Lung (tissue), 12 donors: Measurements from ENCODE around the gene DPY19L1. TPM values are rescaled to one million over a fixed set of nuclear protein-coding genes. Genes with fewer than 3 reads are reported as not detected.
"Not testable (repeated sequence)": the region's sequence is repeated elsewhere in the genome, so short reads cannot be mapped to it uniquely, and the experiment has no call there.

Experiments used
- ATAC-seq: fragments of 200-7000 bp; cut with Tn5 transposase; one replicate; pipeline ENCODE4 v1.9.1; 2020; ENCODE audit warnings: moderate number of reproducible peaks; ENCODE audit not compliant: insufficient read depth, low FRiP score
- DNase-seq, 3 donors: peaks; one replicate each; pipeline ENCODE4 v3.0.0-alpha.2; 2013 to 2017
- H3K27ac ChIP-seq, 2 donors: one replicate each; pipeline ENCODE4 v1.5.1; 2013; ENCODE audit warnings: mild to moderate bottlenecking in 2 of 2, moderate library complexity in 2 of 2, control low read depth in 1 of 2, inconsistent platforms in 1 of 2, low read depth in 1 of 2, low read length in 1 of 2
- H3K27me3 ChIP-seq, 3 donors: one replicate each; pipeline ENCODE4 v1.5.1; 2013; ENCODE audit warnings: low read length in 2 of 3; ENCODE audit not compliant: control insufficient read depth in 3 of 3, insufficient read depth in 3 of 3
- H3K36me3 ChIP-seq, 4 donors: one replicate each; pipeline ENCODE4 v1.5.1; 2013; ENCODE audit warnings: low read length in 4 of 4, mild to moderate bottlenecking in 1 of 4, moderate library complexity in 1 of 4; ENCODE audit not compliant: control insufficient read depth in 4 of 4, insufficient read depth in 4 of 4
- H3K4me1 ChIP-seq, 5 donors: one replicate each; pipeline ENCODE4 v1.5.1; 2013; ENCODE audit warnings: low read length in 5 of 5, mild to moderate bottlenecking in 2 of 5, moderate library complexity in 1 of 5; ENCODE audit not compliant: control insufficient read depth in 5 of 5, insufficient read depth in 5 of 5
- H3K4me3 ChIP-seq: one replicate; pipeline ENCODE4 v1.5.1; 2013; ENCODE audit warnings: mild to moderate bottlenecking, control low read depth, moderate library complexity
- H3K9ac ChIP-seq, 2 donors: one replicate each; pipeline ENCODE4 v1.5.1; 2013; ENCODE audit warnings: low read length in 2 of 2, control low read depth in 1 of 2; ENCODE audit not compliant: insufficient read depth in 1 of 2
- H3K9me3 ChIP-seq, 4 donors: one replicate each; pipeline ENCODE4 v1.5.1; 2013; ENCODE audit warnings: low read length in 3 of 4, mild to moderate bottlenecking in 1 of 4, moderate library complexity in 1 of 4; ENCODE audit not compliant: control insufficient read depth in 4 of 4, insufficient read depth in 3 of 4
- WGBS, 2 donors: extraction: QIAGEN DNeasy Blood & Tissue Kit; methylation state at CpG; one replicate each; pipeline ENCODE4 v1.1.7; 2013; 5-methylcytosine and 5-hydroxymethylcytosine counted together
- polyA plus RNA-seq, 2 donors: library from polyadenylated mRNA; stranded (reverse); fragments of 200-250 nt; gene quantifications; one replicate each; pipeline ENCODE4 v1.2.1, GENCODE V29; 2013
- total RNA-seq, 2 donors: library from RNA; depleted of rRNA in 1 of 2; stranded (reverse); fragments of >200 nt in 1 of 2; gene quantifications; one replicate each; pipeline ENCODE4 v1.2.1, GENCODE V29; 2014 to 2021
- TF ChIP-seq, protein P1 (sequence below): IDR thresholded peaks from 2 replicates; pipeline ENCODE4 v1.5.1; 2012; ENCODE audit warnings: mild to moderate bottlenecking; ENCODE audit errors: control extremely low read depth, extremely low read depth
- donor health status: control.
- donor health status: control.
- donor health status: Bipolar disorder and iron deficiency.
- donor health status: healthy.
- donor health status: DM: yes; HTN: yes; CAD: no.

Gene DPY19L1
- total and polyA plus RNA-seq, 4 donors: 10.4 to 83.3 (median 32.7) TPM

GRCh38 chr7:34931739-34932138, 105.5 kb downstream of the DPY19L1 start:
- peaks cover 0 to 5% (median 0%) of the 10 kb centered on the region in 4 donors for H3K36me3 ChIP-seq
- TF ChIP-seq, protein P1, sequence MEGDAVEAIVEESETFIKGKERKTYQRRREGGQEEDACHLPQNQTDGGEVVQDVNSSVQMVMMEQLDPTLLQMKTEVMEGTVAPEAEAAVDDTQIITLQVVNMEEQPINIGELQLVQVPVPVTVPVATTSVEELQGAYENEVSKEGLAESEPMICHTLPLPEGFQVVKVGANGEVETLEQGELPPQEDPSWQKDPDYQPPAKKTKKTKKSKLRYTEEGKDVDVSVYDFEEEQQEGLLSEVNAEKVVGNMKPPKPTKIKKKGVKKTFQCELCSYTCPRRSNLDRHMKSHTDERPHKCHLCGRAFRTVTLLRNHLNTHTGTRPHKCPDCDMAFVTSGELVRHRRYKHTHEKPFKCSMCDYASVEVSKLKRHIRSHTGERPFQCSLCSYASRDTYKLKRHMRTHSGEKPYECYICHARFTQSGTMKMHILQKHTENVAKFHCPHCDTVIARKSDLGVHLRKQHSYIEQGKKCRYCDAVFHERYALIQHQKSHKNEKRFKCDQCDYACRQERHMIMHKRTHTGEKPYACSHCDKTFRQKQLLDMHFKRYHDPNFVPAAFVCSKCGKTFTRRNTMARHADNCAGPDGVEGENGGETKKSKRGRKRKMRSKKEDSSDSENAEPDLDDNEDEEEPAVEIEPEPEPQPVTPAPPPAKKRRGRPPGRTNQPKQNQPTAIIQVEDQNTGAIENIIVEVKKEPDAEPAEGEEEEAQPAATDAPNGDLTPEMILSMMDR: no peak
- DNase-seq (no peak), ATAC-seq (no peak)
- 98 to 100% methylated on average over 1 of the region's 1 CpG for WGBS, 2 donors
- H3K4me3 ChIP-seq: no peak overlapping the region
- no peaks in the 10 kb centered on the region for H3K27me3 ChIP-seq
- peaks cover 0 to 2% (median 0%) of the 10 kb centered on the region in 5 donors for H3K4me1 ChIP-seq
- H3K9ac ChIP-seq: no peak overlapping the region
- no peak overlapping the region for H3K27ac ChIP-seq
- H3K9me3 ChIP-seq: no peaks in the 10 kb centered on the region

- H3K4me1 ChIP-seq, H3K9ac ChIP-seq: not testable (repeated sequence)
- 92% methylated on average over 6 of the region's 6 CpGs for WGBS, 2 donors
Measured at GRCh38 chr7:34929783-34930182, 107.5 kb downstream of the DPY19L1 start.

DNA sequence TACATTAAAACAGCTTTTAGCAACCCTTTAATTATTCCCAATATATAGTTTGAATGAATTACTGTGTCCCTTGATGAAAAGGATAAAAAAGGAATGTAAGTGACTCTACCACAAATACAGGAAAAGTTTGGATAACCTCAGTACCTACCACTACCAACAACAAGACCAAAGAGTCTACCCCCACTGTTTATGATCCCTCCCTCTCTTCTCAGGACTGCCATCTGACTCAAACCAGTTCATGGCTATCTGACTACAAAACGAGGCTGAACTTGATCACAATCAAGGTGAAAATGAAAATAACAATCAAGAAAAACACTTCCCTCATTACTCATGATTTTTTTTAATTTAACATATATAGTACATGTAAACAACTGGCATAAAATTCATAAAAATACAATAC, 108.7 kb downstream of the DPY19L1 start:
- Histone ChIP-seq H3K27ac (no peak overlapping the region), H3K9me3 (peaks cover 0 to 2% (median 0%) of the 10 kb centered on the region in 4 donors), H3K4me1 (no peaks in the 10 kb centered on the region), H3K4me3 (no peak overlapping the region), H3K9ac (no peak overlapping the region), H3K27me3 (no peaks in the 10 kb centered on the region), H3K36me3 (peaks cover 0 to 5% (median 0%) of the 10 kb centered on the region in 4 donors)
- 73 to 86% methylated on average over 1 of the region's 1 CpG for WGBS, 2 donors
- ATAC-seq (no peak), DNase-seq (no peak)
- TF ChIP-seq, protein P1: no peak

More at GRCh38 chr7:34929783-34930182, 107.5 kb downstream of the DPY19L1 start:
- not testable (repeated sequence) for H3K27ac ChIP-seq, H3K9me3 ChIP-seq, DNase-seq, H3K27me3 ChIP-seq, H3K4me3 ChIP-seq, ATAC-seq, H3K36me3 ChIP-seq

DNA sequence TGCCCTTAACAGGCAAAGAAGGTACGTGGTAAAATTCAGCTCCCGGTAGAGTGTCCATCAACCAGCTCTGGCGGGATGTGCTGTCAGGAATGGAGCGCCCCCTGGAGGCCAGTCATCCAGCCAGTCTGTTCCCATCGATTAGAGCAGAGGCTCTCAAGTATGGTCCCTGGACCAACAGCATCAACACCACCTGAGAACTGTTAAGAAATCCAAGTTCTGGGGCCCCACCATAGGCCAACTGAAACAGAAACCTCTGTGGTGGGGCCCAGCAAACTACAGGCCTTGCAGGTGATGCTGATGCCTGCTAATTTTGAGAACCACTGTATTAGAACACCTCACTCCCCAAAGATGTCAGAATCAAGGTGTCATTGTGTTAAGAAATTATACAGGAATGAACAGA, 109.2 kb downstream of the DPY19L1 start:
- ATAC-seq (no peak), DNase-seq (peak; percentile 16 to 37 (median 30))
- H3K9me3 ChIP-seq: peaks cover 0 to 2% (median 0%) of the 10 kb centered on the region in 4 donors
- H3K27ac ChIP-seq: no peak overlapping the region
- peaks cover 0 to 5% (median 0%) of the 10 kb centered on the region in 4 donors for H3K36me3 ChIP-seq
- TF ChIP-seq, protein P1: no peak
- H3K9ac ChIP-seq: no peak overlapping the region
- WGBS, 2 donors: 64 to 75% methylated on average over 5 of the region's 5 CpGs
- H3K4me3 ChIP-seq: no peak overlapping the region
- H3K4me1 ChIP-seq: no peaks in the 10 kb centered on the region
- H3K27me3 ChIP-seq: no peaks in the 10 kb centered on the region

DNA sequence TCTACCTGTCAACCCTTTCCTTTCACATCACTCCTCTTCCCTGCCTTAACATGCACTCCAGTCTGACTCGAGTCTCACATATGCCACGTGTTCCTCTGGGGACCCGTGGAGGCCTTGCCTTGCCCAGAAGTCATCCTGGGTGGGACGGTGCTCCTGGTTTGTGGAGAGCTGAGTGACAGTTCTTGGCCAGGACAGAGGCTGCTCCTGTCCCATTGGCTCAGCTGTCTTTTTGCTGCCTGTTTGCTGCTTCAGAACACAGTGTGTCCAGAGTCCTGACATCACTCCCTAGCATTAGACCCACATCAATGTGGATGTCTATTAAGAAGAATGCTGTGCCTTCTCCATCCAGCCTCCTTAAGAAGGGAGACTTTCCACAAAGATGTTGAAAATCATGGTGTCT, 116.8 kb downstream of the DPY19L1 start:
- H3K9ac ChIP-seq, H3K4me1 ChIP-seq, ATAC-seq, H3K27me3 ChIP-seq, H3K36me3 ChIP-seq, H3K4me3 ChIP-seq, H3K9me3 ChIP-seq, DNase-seq, H3K27ac ChIP-seq: not testable (repeated sequence)
- 86 to 96% methylated on average over 3 to 4 of the region's 4 CpGs for WGBS, 2 donors

DNA sequence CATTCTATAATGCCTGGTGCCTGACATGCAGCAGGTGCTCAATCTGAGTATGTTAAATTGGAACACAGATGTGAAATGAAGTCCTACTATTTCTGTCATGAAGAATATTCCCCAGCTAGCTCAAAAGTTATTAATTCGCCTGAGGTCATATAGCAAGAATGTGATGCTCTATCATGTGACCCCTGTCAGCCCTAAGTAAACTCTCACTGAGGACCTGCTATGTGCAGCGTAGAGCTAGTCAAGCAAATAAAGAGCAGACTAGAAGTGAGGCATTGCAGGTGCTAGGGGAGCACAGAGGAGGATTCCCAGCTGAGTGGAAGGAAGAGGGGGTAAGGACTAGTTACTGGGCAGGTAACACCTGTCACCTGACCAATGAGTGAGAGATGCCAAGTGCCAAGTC, 118.2 kb downstream of the DPY19L1 start:
- H3K36me3 ChIP-seq, H3K27ac ChIP-seq, ATAC-seq, H3K27me3 ChIP-seq, H3K9me3 ChIP-seq, DNase-seq, H3K4me3 ChIP-seq, H3K4me1 ChIP-seq, H3K9ac ChIP-seq: not testable (repeated sequence)
- 76 to 80% methylated on average over 2 of the region's 2 CpGs for WGBS, 2 donors
